Mesenchymal stem cell (in vitro differentiated cells and primary cell): ENCODE data around the gene OPRL1.

Experiments
- DNase-seq: peaks from one replicate; pipeline ENCODE4 v3.0.0-alpha.2; 2013
- H2AFZ ChIP-seq: one replicate; pipeline ENCODE4 v1.6.1; 2013; ENCODE audit warnings: low read depth, mild to moderate bottlenecking, control low read depth, inconsistent platforms, low read length, moderate library complexity
- H2AK5ac ChIP-seq: 2 replicates; pipeline ENCODE4 v1.6.1; 2013; ENCODE audit warnings: low read length, moderate library complexity, mild to moderate bottlenecking, inconsistent platforms; ENCODE audit not compliant: severe bottlenecking
- H2BK120ac ChIP-seq: one replicate; pipeline ENCODE4 v1.6.1; 2013; ENCODE audit warnings: low read depth, mild to moderate bottlenecking, inconsistent platforms, low read length, moderate library complexity
- H2BK12ac ChIP-seq, 2 experiments: one replicate each; pipeline ENCODE4 v1.6.1; 2013; ENCODE audit warnings: inconsistent platforms in 2 of 2, low read length in 2 of 2, mild to moderate bottlenecking in 2 of 2, moderate library complexity in 2 of 2, control low read depth in 1 of 2
- H2BK15ac ChIP-seq: one replicate; pipeline ENCODE4 v1.6.1; 2013; ENCODE audit warnings: mild to moderate bottlenecking, low read depth, inconsistent platforms; ENCODE audit not compliant: poor library complexity, severe bottlenecking
- H2BK5ac ChIP-seq: 2 replicates; pipeline ENCODE4 v1.6.1; 2013; ENCODE audit warnings: low read depth, mild to moderate bottlenecking, low read length, control low read depth, inconsistent platforms; ENCODE audit not compliant: poor library complexity, severe bottlenecking
- H3K14ac ChIP-seq, 2 experiments: one replicate each; pipeline ENCODE4 v1.6.1; 2013; ENCODE audit warnings: inconsistent platforms in 2 of 2, low read length in 2 of 2, control low read depth in 1 of 2, mild to moderate bottlenecking in 1 of 2, moderate library complexity in 1 of 2
- H3K18ac ChIP-seq, 2 experiments: one replicate each; pipeline ENCODE4 v1.6.1; 2013; ENCODE audit warnings: inconsistent platforms in 2 of 2, low read length in 2 of 2, control low read depth in 1 of 2, low read depth in 1 of 2, mild to moderate bottlenecking in 1 of 2
- H3K23ac ChIP-seq, 2 experiments: one replicate each; pipeline ENCODE4 v1.6.1; 2013; ENCODE audit warnings: inconsistent platforms in 2 of 2, low read length in 2 of 2, mild to moderate bottlenecking in 2 of 2, moderate library complexity in 2 of 2, control low read depth in 1 of 2
- H3K27ac ChIP-seq: 2 replicates; pipeline ENCODE4 v1.5.1; 2013; ENCODE audit warnings: mild to moderate bottlenecking, moderate library complexity, low read length, control low read depth, inconsistent platforms; ENCODE audit not compliant: poor library complexity, severe bottlenecking
- H3K27me3 ChIP-seq, 2 experiments: 2 replicates each; pipeline versions ENCODE4 v1.6.1 to v1.7.0; 2013; ENCODE audit warnings: low read length in 2 of 2, mild to moderate bottlenecking in 2 of 2, moderate library complexity in 2 of 2, control low read depth in 1 of 2, inconsistent platforms in 1 of 2; ENCODE audit not compliant: control insufficient read depth in 1 of 2, insufficient read depth in 1 of 2
- H3K36me3 ChIP-seq, 2 experiments: 2 replicates each; pipeline versions ENCODE4 v1.6.1 to v1.7.0; 2013; ENCODE audit warnings: low read length in 2 of 2, control low read depth in 1 of 2, inconsistent platforms in 1 of 2, low read depth in 1 of 2, mild to moderate bottlenecking in 1 of 2; ENCODE audit not compliant: insufficient read depth in 2 of 2, control insufficient read depth in 1 of 2
- H3K4ac ChIP-seq, 2 experiments: one replicate each; pipeline ENCODE4 v1.6.1; 2013; ENCODE audit warnings: inconsistent platforms in 2 of 2, low read length in 2 of 2, mild to moderate bottlenecking in 2 of 2, moderate library complexity in 2 of 2, control low read depth in 1 of 2, low read depth in 1 of 2
- H3K4me1 ChIP-seq: 2 replicates; pipeline ENCODE4 v1.6.1; 2013; ENCODE audit warnings: low read depth, low read length, control low read depth; ENCODE audit not compliant: control insufficient read depth, insufficient read depth
- H3K4me2 ChIP-seq: 2 replicates; pipeline ENCODE4 v1.6.1; 2013; ENCODE audit warnings: low read length, mild to moderate bottlenecking, inconsistent platforms; ENCODE audit not compliant: poor library complexity, severe bottlenecking
- H3K4me3 ChIP-seq, 2 experiments: 2 replicates each; pipeline versions ENCODE4 v1.5.1 to v1.7.0; 2013; ENCODE audit warnings: low read length in 2 of 2, mild to moderate bottlenecking in 2 of 2, control low read depth in 1 of 2, low read depth in 1 of 2; ENCODE audit not compliant: insufficient read depth in 1 of 2
- H3K79me1 ChIP-seq: replicated peaks from 2 replicates; pipeline ENCODE4 v1.6.1; 2013; ENCODE audit warnings: mild to moderate bottlenecking, control low read depth, low read length, inconsistent platforms; ENCODE audit not compliant: poor library complexity, severe bottlenecking
- H3K9ac ChIP-seq: 2 replicates; pipeline ENCODE4 v1.7.0; 2013; ENCODE audit warnings: mild to moderate bottlenecking, low read length, moderate library complexity
- H3K9me3 ChIP-seq: 2 replicates; pipeline ENCODE4 v1.7.0; 2013; ENCODE audit warnings: mild to moderate bottlenecking, low read length; ENCODE audit not compliant: control insufficient read depth
- H4K8ac ChIP-seq: one replicate; pipeline ENCODE4 v1.6.1; 2013; ENCODE audit warnings: inconsistent platforms, mild to moderate bottlenecking, low read length, moderate library complexity
- H4K91ac ChIP-seq: one replicate; pipeline ENCODE4 v1.6.1; 2013; ENCODE audit warnings: mild to moderate bottlenecking, low read length, inconsistent platforms
- WGBS: methylation state at CpG from one replicate; pipeline ENCODE4 v1.1.7; 2013; ENCODE audit warnings: mixed read lengths; 5-methylcytosine and 5-hydroxymethylcytosine counted together

OPRL1 gene

GRCh38 chr20:64109831-64110391, 30.0 kb downstream of the OPRL1 start:
- Histone ChIP-seq H2BK15ac (no peak overlapping the region), H2BK120ac (no peak overlapping the region), H2BK12ac (no peak overlapping the region), H4K91ac (no peak overlapping the region), H3K4me3 (no peak overlapping the region), H3K27me3 (peaks cover 43 to 80% of the 10 kb centered on the region in 2 experiments), H3K9ac (no peak overlapping the region), H3K79me1 (no peaks in the 10 kb centered on the region), H2AFZ (no peak overlapping the region), H3K4me1 (no peaks in the 10 kb centered on the region), H2BK5ac (no peak overlapping the region), H3K4ac (no peak overlapping the region), H3K23ac (no peak overlapping the region), H4K8ac (no peak overlapping the region), H3K9me3 (no peaks in the 10 kb centered on the region), H3K36me3 (no peaks in the 10 kb centered on the region), H3K4me2 (no peak overlapping the region), H3K14ac (no peak overlapping the region), H3K18ac (no peak overlapping the region), H3K27ac (no peak overlapping the region), H2AK5ac (no peak overlapping the region)
- DNase-seq, result no peak
- WGBS, result 83% methylated on average over 16 of the region's 16 CpGs

DNA sequence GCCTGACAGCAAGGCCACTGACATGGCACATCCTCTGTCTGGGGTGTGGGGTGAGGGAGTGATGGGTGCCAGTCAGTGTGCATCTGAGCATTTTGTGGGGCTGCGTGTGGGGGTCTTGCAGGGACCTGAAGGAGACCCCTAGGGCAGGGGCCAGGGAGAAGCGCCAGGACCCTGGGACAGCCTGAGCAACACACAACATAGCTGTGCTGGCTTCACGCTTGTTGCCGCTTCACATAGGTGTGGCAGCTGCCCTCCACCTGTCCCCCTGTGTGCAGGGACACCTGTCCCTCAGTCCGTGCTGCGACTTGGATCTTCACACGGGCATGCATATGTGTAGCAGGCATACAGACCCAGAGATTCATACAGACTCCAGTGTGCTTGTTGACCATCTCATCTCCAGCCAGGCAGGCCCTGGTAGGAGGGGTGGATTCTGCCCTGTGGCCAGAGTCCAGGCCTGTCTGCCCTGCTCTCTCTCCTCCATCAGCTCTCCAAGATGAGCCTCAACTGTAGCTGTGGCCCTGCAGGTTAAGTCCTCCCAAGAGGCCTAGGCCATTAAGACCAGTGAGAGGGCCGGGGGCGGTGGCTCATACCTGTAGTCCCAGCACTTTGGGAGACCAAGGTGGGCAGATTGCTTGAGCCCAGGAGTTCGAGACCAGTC, 30.7 kb downstream of the OPRL1 start:
- 76% methylated on average over 10 of the region's 10 CpGs for WGBS
- H3K9ac ChIP-seq, result no peak overlapping the region

DNA sequence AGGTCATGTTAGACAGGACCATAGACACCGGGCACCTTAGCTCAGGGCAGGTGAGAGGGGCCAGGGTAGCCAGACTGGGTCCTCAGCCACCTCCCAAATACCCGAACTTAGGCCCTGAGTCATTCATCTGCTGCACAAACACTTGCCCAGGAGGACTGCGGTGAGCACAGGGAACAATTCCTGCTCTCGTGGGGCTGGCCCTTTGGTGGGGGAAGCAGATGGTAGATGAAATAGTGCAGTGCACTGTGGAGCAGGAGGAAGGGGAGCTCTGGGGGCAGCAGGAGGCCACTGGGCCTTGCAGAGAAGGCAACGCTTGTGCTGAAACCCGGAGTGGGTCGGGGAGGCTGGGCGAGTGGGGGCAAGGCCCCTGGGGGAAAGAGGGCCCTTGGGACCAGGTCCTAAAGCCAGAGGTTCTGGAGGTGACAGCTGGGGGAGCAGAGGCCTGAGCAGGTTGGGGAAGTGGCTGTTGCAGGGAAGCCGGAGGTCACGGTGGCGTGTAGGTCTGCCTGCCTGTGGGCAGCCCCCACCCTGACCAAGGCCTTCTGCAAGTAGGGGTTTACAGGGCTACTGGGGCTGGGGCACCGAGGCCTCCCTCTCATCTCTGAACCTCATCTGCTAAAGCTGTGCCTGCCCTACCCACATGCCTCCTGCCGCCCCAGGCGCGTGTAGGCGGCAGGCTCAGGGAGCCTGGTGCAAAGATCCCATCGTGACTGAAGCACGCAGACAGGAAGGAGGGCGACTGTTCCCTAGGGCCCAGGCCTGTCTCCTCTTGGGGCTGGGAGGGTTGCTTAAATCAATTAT, 32.2 kb downstream of the OPRL1 start:
- H2AK5ac ChIP-seq, result no peak overlapping the region
- WGBS, result 77% methylated on average over 19 of the region's 19 CpGs
- no peaks in the 10 kb centered on the region for H3K36me3 ChIP-seq
- no peak overlapping the region for H3K4me2 ChIP-seq
- no peak overlapping the region for H3K18ac ChIP-seq
- H3K4me3 ChIP-seq, result no peak overlapping the region
- H2BK15ac ChIP-seq, result no peak overlapping the region
- H2BK12ac ChIP-seq, result no peak overlapping the region
- no peak overlapping the region for H2AFZ ChIP-seq
- no peak overlapping the region for H3K9ac ChIP-seq
- no peak overlapping the region for H3K4ac ChIP-seq
- no peak overlapping the region for H3K14ac ChIP-seq
- H4K91ac ChIP-seq, result no peak overlapping the region
- H3K9me3 ChIP-seq, result no peaks in the 10 kb centered on the region
- H3K27ac ChIP-seq, result no peak overlapping the region
- H2BK5ac ChIP-seq, result no peak overlapping the region
- DNase-seq, result no peak
- H3K4me1 ChIP-seq, result peaks cover 3% of the 10 kb centered on the region
- no peak overlapping the region for H4K8ac ChIP-seq
- no peaks in the 10 kb centered on the region for H3K79me1 ChIP-seq
- H3K23ac ChIP-seq, result no peak overlapping the region
- H2BK120ac ChIP-seq, result no peak overlapping the region
- peaks cover 44 to 86% of the 10 kb centered on the region in 2 experiments for H3K27me3 ChIP-seq

More for the DNA sequence above, 30.7 kb downstream of the OPRL1 start:
- no peak overlapping the region for H2BK15ac ChIP-seq
- no peak overlapping the region for H3K27ac ChIP-seq
- H3K9me3 ChIP-seq, result no peaks in the 10 kb centered on the region
- H4K8ac ChIP-seq, result no peak overlapping the region
- H4K91ac ChIP-seq, result no peak overlapping the region
- H3K27me3 ChIP-seq, result peaks cover 49 to 86% of the 10 kb centered on the region in 2 experiments
- H2AK5ac ChIP-seq, result no peak overlapping the region
- no peak overlapping the region for H2BK12ac ChIP-seq
- no peak overlapping the region for H3K4me3 ChIP-seq
- no peak overlapping the region for H2AFZ ChIP-seq
- H2BK120ac ChIP-seq, result no peak overlapping the region
- H3K79me1 ChIP-seq, result no peaks in the 10 kb centered on the region
- no peak for DNase-seq
- peaks cover 2% of the 10 kb centered on the region for H3K4me1 ChIP-seq
- no peak overlapping the region for H3K18ac ChIP-seq
- no peak overlapping the region for H3K23ac ChIP-seq
- H2BK5ac ChIP-seq, result no peak overlapping the region
- no peak overlapping the region for H3K14ac ChIP-seq
- H3K4me2 ChIP-seq, result no peak overlapping the region
- H3K36me3 ChIP-seq, result no peaks in the 10 kb centered on the region
- no peak overlapping the region for H3K4ac ChIP-seq

GRCh38 chr20:64112691-64113443, 33.0 kb downstream of the OPRL1 start:
- Histone ChIP-seq H3K18ac (no peak overlapping the region), H3K4ac (no peak overlapping the region), H3K36me3 (no peaks in the 10 kb centered on the region), H3K27me3 (peaks cover 36 to 78% of the 10 kb centered on the region in 2 experiments), H4K91ac (no peak overlapping the region), H3K9ac (no peak overlapping the region), H2BK120ac (no peak overlapping the region), H3K79me1 (no peaks in the 10 kb centered on the region), H3K14ac (no peak overlapping the region), H3K4me1 (peaks cover 3% of the 10 kb centered on the region), H2AK5ac (no peak overlapping the region), H3K27ac (no peak overlapping the region), H3K4me3 (no peak overlapping the region), H4K8ac (no peak overlapping the region), H3K9me3 (no peaks in the 10 kb centered on the region), H2BK5ac (no peak overlapping the region), H3K4me2 (no peak overlapping the region), H3K23ac (no peak overlapping the region), H2BK12ac (no peak overlapping the region), H2AFZ (no peak overlapping the region), H2BK15ac (no peak overlapping the region)
- 87% methylated on average over 18 of the region's 18 CpGs for WGBS
- no peak for DNase-seq
